Measurements from ENCODE around the gene MYT1.

The MYT1 gene

GRCh38 chr20:64206614-64207013 lies 42.4 kb downstream of the MYT1 start:
- no peaks in the 10 kb centered on the region for H3K9me3 ChIP-seq (ENCODE audit: control insufficient read depth, insufficient read depth, low read length)
- no peak overlapping the region for H3K4me3 ChIP-seq (ENCODE audit: low read depth, low read length)
- H3K9ac ChIP-seq (ENCODE audit: low read depth, low read length): no peak overlapping the region
- H3K36me3 ChIP-seq (ENCODE audit: control insufficient read depth, insufficient read depth, low read length): peaks cover 3% of the 10 kb centered on the region
- no peaks in the 10 kb centered on the region for H3K4me1 ChIP-seq (ENCODE audit: control insufficient read depth, insufficient read depth, low read length)
- no peaks in the 10 kb centered on the region for H3K27me3 ChIP-seq (ENCODE audit: control insufficient read depth, insufficient read depth, low read length)

GRCh38 chr20:64207641-64208590 lies 43.7 kb downstream of the MYT1 start:
- H3K27me3 ChIP-seq (ENCODE audit: control insufficient read depth, insufficient read depth, low read length): no peaks in the 10 kb centered on the region
- no peak overlapping the region for H3K9ac ChIP-seq (ENCODE audit: low read depth, low read length)
- H3K4me3 ChIP-seq (ENCODE audit: low read depth, low read length): no peak overlapping the region
- peaks cover 3% of the 10 kb centered on the region for H3K36me3 ChIP-seq (ENCODE audit: control insufficient read depth, insufficient read depth, low read length)
- no peaks in the 10 kb centered on the region for H3K4me1 ChIP-seq (ENCODE audit: control insufficient read depth, insufficient read depth, low read length)
- H3K9me3 ChIP-seq (ENCODE audit: control insufficient read depth, insufficient read depth, low read length): no peaks in the 10 kb centered on the region

GRCh38 chr20:64209148-64209547 lies 44.9 kb downstream of the MYT1 start:
- no peaks in the 10 kb centered on the region for H3K27me3 ChIP-seq (ENCODE audit: control insufficient read depth, insufficient read depth, low read length)
- peaks cover 3% of the 10 kb centered on the region for H3K36me3 ChIP-seq (ENCODE audit: control insufficient read depth, insufficient read depth, low read length)
- H3K4me1 ChIP-seq (ENCODE audit: control insufficient read depth, insufficient read depth, low read length): no peaks in the 10 kb centered on the region
- no peaks in the 10 kb centered on the region for H3K9me3 ChIP-seq (ENCODE audit: control insufficient read depth, insufficient read depth, low read length)
- no peak overlapping the region for H3K4me3 ChIP-seq (ENCODE audit: low read depth, low read length)
- H3K9ac ChIP-seq (ENCODE audit: low read depth, low read length): no peak overlapping the region

GRCh38 chr20:64210656-64211369 lies 46.6 kb downstream of the MYT1 start:
- no peaks in the 10 kb centered on the region for H3K4me1 ChIP-seq (ENCODE audit: control insufficient read depth, insufficient read depth, low read length)
- no peak overlapping the region for H3K9ac ChIP-seq (ENCODE audit: low read depth, low read length)
- H3K27me3 ChIP-seq (ENCODE audit: control insufficient read depth, insufficient read depth, low read length): no peaks in the 10 kb centered on the region
- H3K36me3 ChIP-seq (ENCODE audit: control insufficient read depth, insufficient read depth, low read length): peaks cover under 1% of the 10 kb centered on the region
- H3K4me3 ChIP-seq (ENCODE audit: low read depth, low read length): no peak overlapping the region
- no peaks in the 10 kb centered on the region for H3K9me3 ChIP-seq (ENCODE audit: control insufficient read depth, insufficient read depth, low read length)

GRCh38 chr20:64211874-64212658 lies 47.8 kb downstream of the MYT1 start:
- no peaks in the 10 kb centered on the region for H3K27me3 ChIP-seq (ENCODE audit: control insufficient read depth, insufficient read depth, low read length)
- H3K9ac ChIP-seq (ENCODE audit: low read depth, low read length): no peak overlapping the region
- no peaks in the 10 kb centered on the region for H3K36me3 ChIP-seq (ENCODE audit: control insufficient read depth, insufficient read depth, low read length)
- H3K4me3 ChIP-seq (ENCODE audit: low read depth, low read length): no peak overlapping the region
- H3K9me3 ChIP-seq (ENCODE audit: control insufficient read depth, insufficient read depth, low read length): no peaks in the 10 kb centered on the region
- no peaks in the 10 kb centered on the region for H3K4me1 ChIP-seq (ENCODE audit: control insufficient read depth, insufficient read depth, low read length)

GRCh38 chr20:64212755-64213154 lies 48.5 kb downstream of the MYT1 start:
- no peaks in the 10 kb centered on the region for H3K36me3 ChIP-seq (ENCODE audit: control insufficient read depth, insufficient read depth, low read length)
- H3K4me3 ChIP-seq (ENCODE audit: low read depth, low read length): no peak overlapping the region
- H3K9ac ChIP-seq (ENCODE audit: low read depth, low read length): no peak overlapping the region
- H3K4me1 ChIP-seq (ENCODE audit: control insufficient read depth, insufficient read depth, low read length): no peaks in the 10 kb centered on the region
- no peaks in the 10 kb centered on the region for H3K9me3 ChIP-seq (ENCODE audit: control insufficient read depth, insufficient read depth, low read length)
- H3K27me3 ChIP-seq (ENCODE audit: control insufficient read depth, insufficient read depth, low read length): no peaks in the 10 kb centered on the region

GRCh38 chr20:64214113-64214512 lies 49.9 kb downstream of the MYT1 start:
- H3K36me3 ChIP-seq (ENCODE audit: control insufficient read depth, insufficient read depth, low read length): no peaks in the 10 kb centered on the region
- no peaks in the 10 kb centered on the region for H3K9me3 ChIP-seq (ENCODE audit: control insufficient read depth, insufficient read depth, low read length)
- no peaks in the 10 kb centered on the region for H3K4me1 ChIP-seq (ENCODE audit: control insufficient read depth, insufficient read depth, low read length)
- H3K27me3 ChIP-seq (ENCODE audit: control insufficient read depth, insufficient read depth, low read length): no peaks in the 10 kb centered on the region
- no peak overlapping the region for H3K4me3 ChIP-seq (ENCODE audit: low read depth, low read length)
- no peak overlapping the region for H3K9ac ChIP-seq (ENCODE audit: low read depth, low read length)

GRCh38 chr20:64214952-64215351 lies 50.7 kb downstream of the MYT1 start:
- no peak overlapping the region for H3K4me3 ChIP-seq (ENCODE audit: low read depth, low read length)
- no peaks in the 10 kb centered on the region for H3K36me3 ChIP-seq (ENCODE audit: control insufficient read depth, insufficient read depth, low read length)
- H3K27me3 ChIP-seq (ENCODE audit: control insufficient read depth, insufficient read depth, low read length): no peaks in the 10 kb centered on the region
- H3K9me3 ChIP-seq (ENCODE audit: control insufficient read depth, insufficient read depth, low read length): no peaks in the 10 kb centered on the region
- H3K9ac ChIP-seq (ENCODE audit: low read depth, low read length): no peak overlapping the region
- no peaks in the 10 kb centered on the region for H3K4me1 ChIP-seq (ENCODE audit: control insufficient read depth, insufficient read depth, low read length)

GRCh38 chr20:64216036-64216435 lies 51.8 kb downstream of the MYT1 start:
- Histone ChIP-seq H3K27me3 (ENCODE audit: control insufficient read depth, insufficient read depth, low read length) (no peaks in the 10 kb centered on the region), H3K9ac (ENCODE audit: low read depth, low read length) (no peak overlapping the region), H3K4me3 (ENCODE audit: low read depth, low read length) (no peak overlapping the region), H3K36me3 (ENCODE audit: control insufficient read depth, insufficient read depth, low read length) (no peaks in the 10 kb centered on the region), H3K9me3 (ENCODE audit: control insufficient read depth, insufficient read depth, low read length) (no peaks in the 10 kb centered on the region), H3K4me1 (ENCODE audit: control insufficient read depth, insufficient read depth, low read length) (no peaks in the 10 kb centered on the region)

GRCh38 chr20:64216910-64217309 lies 52.7 kb downstream of the MYT1 start:
- H3K9me3 ChIP-seq (ENCODE audit: control insufficient read depth, insufficient read depth, low read length): no peaks in the 10 kb centered on the region
- no peaks in the 10 kb centered on the region for H3K36me3 ChIP-seq (ENCODE audit: control insufficient read depth, insufficient read depth, low read length)
- no peak overlapping the region for H3K9ac ChIP-seq (ENCODE audit: low read depth, low read length)
- no peaks in the 10 kb centered on the region for H3K4me1 ChIP-seq (ENCODE audit: control insufficient read depth, insufficient read depth, low read length)
- no peak overlapping the region for H3K4me3 ChIP-seq (ENCODE audit: low read depth, low read length)
- no peaks in the 10 kb centered on the region for H3K27me3 ChIP-seq (ENCODE audit: control insufficient read depth, insufficient read depth, low read length)

GRCh38 chr20:64217539-64218221 lies 53.4 kb downstream of the MYT1 start:
- H3K27me3 ChIP-seq (ENCODE audit: control insufficient read depth, insufficient read depth, low read length): no peaks in the 10 kb centered on the region
- H3K9me3 ChIP-seq (ENCODE audit: control insufficient read depth, insufficient read depth, low read length): no peaks in the 10 kb centered on the region
- no peak overlapping the region for H3K9ac ChIP-seq (ENCODE audit: low read depth, low read length)
- no peaks in the 10 kb centered on the region for H3K36me3 ChIP-seq (ENCODE audit: control insufficient read depth, insufficient read depth, low read length)
- no peaks in the 10 kb centered on the region for H3K4me1 ChIP-seq (ENCODE audit: control insufficient read depth, insufficient read depth, low read length)
- H3K4me3 ChIP-seq (ENCODE audit: low read depth, low read length): no peak overlapping the region
